Stimulated activated CD4-positive, alpha-beta T cell treated with anti-CD3 and anti-CD28 coated beads, Interleukin-2, amount 100 ng/mL, for 4 hours (primary cell): ENCODE results near the gene OR5B21.

Experiments
- DNase-seq: peaks from one replicate; pipeline ENCODE4 v3.0.0-alpha.2; 2020; ENCODE audit warnings: low read depth

The OR5B21 gene

GRCh38 chr11:58493676-58494075 is 14.2 kb downstream of the OR5B21 start:
- no peak for DNase-seq

- no peak for DNase-seq
These were observed 17.1 kb downstream of the OR5B21 start for GRCh38 chr11:58490827-58491226.

GRCh38 chr11:58487170-58487569 is 20.7 kb downstream of the OR5B21 start:
- DNase-seq, result no peak

GRCh38 chr11:58485961-58486360 is 21.9 kb downstream of the OR5B21 start:
- no peak for DNase-seq

GRCh38 chr11:58471892-58472291 is 36.0 kb downstream of the OR5B21 start:
- no peak for DNase-seq

- DNase-seq, result no peak
These were observed 41.6 kb downstream of the OR5B21 start for GRCh38 chr11:58466293-58466692.

- no peak for DNase-seq
These were observed 42.2 kb downstream of the OR5B21 start for GRCh38 chr11:58465690-58466089.
